H9 (cell line): ENCODE results near the gene OPN1SW. TPM values are rescaled to one million over a fixed set of nuclear protein-coding genes. Genes with fewer than 3 reads are reported as not detected.

Experiments
- DNase-seq: peaks from one replicate; pipeline ENCODE4 v3.0.0-alpha.2; 2017
- H2AFZ ChIP-seq: one replicate; pipeline ENCODE4 v1.6.1; 2013; ENCODE audit warnings: mild to moderate bottlenecking, low read length, control low read depth, moderate library complexity
- H2AK5ac ChIP-seq: 2 replicates; pipeline ENCODE4 v1.6.1; 2013; ENCODE audit warnings: low read length, control low read depth, mixed read lengths; ENCODE audit not compliant: insufficient read length
- H2BK120ac ChIP-seq: one replicate; pipeline ENCODE4 v1.6.1; 2013; ENCODE audit warnings: low read depth, mild to moderate bottlenecking, low read length, control low read depth, inconsistent platforms; ENCODE audit not compliant: poor library complexity, severe bottlenecking
- H2BK12ac ChIP-seq: 2 replicates; pipeline ENCODE4 v1.6.1; 2013; ENCODE audit warnings: low read length, control low read depth, mixed read lengths, low read depth; ENCODE audit not compliant: insufficient read length
- H2BK15ac ChIP-seq: 2 replicates; pipeline ENCODE4 v1.6.1; 2013; ENCODE audit warnings: low read depth, low read length, control low read depth
- H2BK20ac ChIP-seq: one replicate; pipeline ENCODE4 v1.6.1; 2013; ENCODE audit warnings: low read depth, mild to moderate bottlenecking, low read length, control low read depth, inconsistent platforms; ENCODE audit not compliant: poor library complexity, severe bottlenecking
- H2BK5ac ChIP-seq: 2 replicates; pipeline ENCODE4 v1.6.1; 2013; ENCODE audit warnings: low read length, control low read depth, mixed read lengths; ENCODE audit not compliant: insufficient read length
- H3K14ac ChIP-seq: 2 replicates; pipeline ENCODE4 v1.6.1; 2013; ENCODE audit warnings: low read length, control low read depth; ENCODE audit not compliant: insufficient read depth
- H3K18ac ChIP-seq: 2 replicates; pipeline ENCODE4 v1.6.1; 2013; ENCODE audit warnings: low read depth, mild to moderate bottlenecking, mixed read lengths, low read length, control low read depth; ENCODE audit not compliant: insufficient read length
- H3K23ac ChIP-seq: 2 replicates; pipeline ENCODE4 v1.6.1; 2013; ENCODE audit warnings: low read length, control low read depth, mixed read lengths, low read depth; ENCODE audit not compliant: insufficient read length
- H3K23me2 ChIP-seq: 2 replicates; pipeline ENCODE4 v1.6.1; 2013; ENCODE audit warnings: low read depth, mild to moderate bottlenecking, mixed read lengths, low read length, control low read depth; ENCODE audit not compliant: insufficient read length, poor library complexity, severe bottlenecking
- H3K27ac ChIP-seq: 2 replicates; pipeline ENCODE4 v1.5.1; 2013; ENCODE audit warnings: low read length, control low read depth, mixed read lengths, low read depth; ENCODE audit not compliant: insufficient read length
- H3K27me3 ChIP-seq: 2 replicates; pipeline ENCODE4 v1.6.1; 2013; ENCODE audit warnings: low read length, control low read depth, inconsistent platforms; ENCODE audit not compliant: insufficient read depth
- H3K4ac ChIP-seq: 2 replicates; pipeline ENCODE4 v1.6.1; 2013; ENCODE audit warnings: low read depth, mild to moderate bottlenecking, control low read depth, inconsistent platforms, low read length, moderate library complexity
- H3K4me1 ChIP-seq: 2 replicates; pipeline ENCODE4 v1.6.1; 2013; ENCODE audit warnings: low read length, control low read depth, inconsistent platforms; ENCODE audit not compliant: insufficient read depth
- H3K4me2 ChIP-seq: 2 replicates; pipeline ENCODE4 v1.6.1; 2013; ENCODE audit warnings: low read length, control low read depth, mixed read lengths; ENCODE audit not compliant: insufficient read length, insufficient read depth
- H3K56ac ChIP-seq: 2 replicates; pipeline ENCODE4 v1.6.1; 2013; ENCODE audit warnings: low read depth, mild to moderate bottlenecking, mixed read lengths, low read length, control low read depth; ENCODE audit not compliant: insufficient read length
- H3K79me1 ChIP-seq: 2 replicates; pipeline ENCODE4 v1.6.1; 2013; ENCODE audit warnings: low read depth, mild to moderate bottlenecking, moderate library complexity, low read length, control low read depth, inconsistent platforms; ENCODE audit not compliant: insufficient read depth, poor library complexity, severe bottlenecking
- H3K79me2 ChIP-seq: 2 replicates; pipeline ENCODE4 v1.6.1; 2013; ENCODE audit warnings: low read length, control low read depth, inconsistent platforms; ENCODE audit not compliant: insufficient read depth
- H3K9ac ChIP-seq: 2 replicates; pipeline ENCODE4 v1.6.1; 2013; ENCODE audit warnings: low read length, control low read depth, mixed read lengths; ENCODE audit not compliant: insufficient read length; ENCODE audit errors: extremely low read depth
- H3K9me3 ChIP-seq: one replicate; pipeline ENCODE4 v1.6.1; 2013; ENCODE audit warnings: low read depth, low read length, inconsistent platforms; ENCODE audit not compliant: control insufficient read depth
- H3T11ph ChIP-seq: one replicate; pipeline ENCODE4 v1.6.1; 2013; ENCODE audit warnings: mild to moderate bottlenecking, low read length, control low read depth, inconsistent platforms
- H4K20me1 ChIP-seq: one replicate; pipeline ENCODE4 v1.6.1; 2013; ENCODE audit not compliant: control insufficient read depth, insufficient read length, insufficient read depth
- H4K5ac ChIP-seq: 2 replicates; pipeline ENCODE4 v1.6.1; 2013; ENCODE audit warnings: low read depth, mild to moderate bottlenecking, mixed read lengths, low read length, control low read depth; ENCODE audit not compliant: insufficient read length
- H4K8ac ChIP-seq: replicated peaks from 2 replicates; pipeline ENCODE4 v1.6.1; 2013; ENCODE audit warnings: low read length, control low read depth, mixed read lengths, low read depth; ENCODE audit not compliant: insufficient read length
- H4K91ac ChIP-seq: 2 replicates; pipeline ENCODE4 v1.6.1; 2013; ENCODE audit warnings: low read depth, mild to moderate bottlenecking, moderate library complexity, mixed read lengths, low read length, control low read depth; ENCODE audit not compliant: insufficient read length
- H3K27ac Mint-ChIP-seq, 3 experiments: 2 replicates in 2 of 3; 3 replicates in 1 of 3; pipeline ENCODE4 v1.8.0; 2020 to 2021; ENCODE audit warnings: mixed read lengths in 3 of 3, mild to moderate bottlenecking in 1 of 3, moderate library complexity in 1 of 3
- H3K27me3 Mint-ChIP-seq: 2 replicates; pipeline ENCODE4 v1.8.0; 2021; ENCODE audit warnings: low read depth, mild to moderate bottlenecking, moderate library complexity, mixed read lengths
- H3K36me3 Mint-ChIP-seq, 3 experiments: 2 replicates in 2 of 3; 3 replicates in 1 of 3; pipeline ENCODE4 v1.8.0; 2020 to 2021; ENCODE audit warnings: low read depth in 3 of 3, mixed read lengths in 3 of 3; ENCODE audit not compliant: insufficient read depth in 1 of 3
- H3K4me1 Mint-ChIP-seq, 2 experiments: 2 replicates each; pipeline ENCODE4 v1.8.0; 2020; ENCODE audit warnings: mixed read lengths in 2 of 2
- H3K4me3 Mint-ChIP-seq, 2 experiments: 2 replicates in 1 of 2; 3 replicates in 1 of 2; pipeline ENCODE4 v1.8.0; 2020 to 2021; ENCODE audit warnings: mild to moderate bottlenecking in 2 of 2, mixed read lengths in 2 of 2, moderate library complexity in 1 of 2
- H3K9me3 Mint-ChIP-seq, 2 experiments: 2 replicates in 1 of 2; 3 replicates in 1 of 2; pipeline ENCODE4 v1.8.0; 2020; ENCODE audit warnings: mild to moderate bottlenecking in 2 of 2, mixed read lengths in 2 of 2, moderate library complexity in 1 of 2
- WGBS: extraction: QIAGEN DNeasy Blood & Tissue Kit; methylation state at CpG from one replicate; pipeline ENCODE4 v1.1.7; 2013; ENCODE audit warnings: missing lambda C conversion rate, low lambda C conversion rate, mixed read lengths; ENCODE audit not compliant: insufficient read length; ENCODE audit errors: extremely low coverage; 5-methylcytosine and 5-hydroxymethylcytosine counted together
- total RNA-seq: library from RNA; stranded (reverse); gene quantifications from 2 replicates; pipeline ENCODE4 v1.2.1, GENCODE V29; 2021
- TF ChIP-seq, protein P1 (sequence below): fragments of 200-600 bp; sonication (generic); conservative IDR thresholded peaks from 3 replicates; pipeline ENCODE4 v1.8.0; 2021; ENCODE audit warnings: antibody characterized with exemption, mild to moderate bottlenecking

The OPN1SW gene
- total RNA-seq, 1 experiment from 2014 or later = not detected

DNA sequence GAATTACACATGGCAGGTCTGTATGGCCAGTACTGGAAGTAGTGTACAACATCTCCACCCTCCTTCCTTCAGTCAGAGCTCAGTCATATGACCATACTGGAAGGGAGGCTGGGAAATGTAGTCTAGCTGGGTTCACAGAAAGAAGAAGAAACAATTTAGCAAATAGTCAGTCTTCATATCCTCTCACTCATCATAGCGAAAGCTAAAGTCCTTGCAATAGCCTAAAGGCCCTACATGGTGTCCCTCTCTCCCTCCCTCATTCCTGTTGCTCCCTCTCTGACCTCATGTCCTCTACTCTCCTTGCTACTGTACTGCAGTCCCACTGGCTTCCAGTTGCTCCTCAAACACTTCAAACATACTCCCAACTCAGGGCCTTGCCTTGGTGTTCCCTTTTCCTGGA is 40.7 kb downstream of the OPN1SW start:
- TF ChIP-seq, protein P1, sequence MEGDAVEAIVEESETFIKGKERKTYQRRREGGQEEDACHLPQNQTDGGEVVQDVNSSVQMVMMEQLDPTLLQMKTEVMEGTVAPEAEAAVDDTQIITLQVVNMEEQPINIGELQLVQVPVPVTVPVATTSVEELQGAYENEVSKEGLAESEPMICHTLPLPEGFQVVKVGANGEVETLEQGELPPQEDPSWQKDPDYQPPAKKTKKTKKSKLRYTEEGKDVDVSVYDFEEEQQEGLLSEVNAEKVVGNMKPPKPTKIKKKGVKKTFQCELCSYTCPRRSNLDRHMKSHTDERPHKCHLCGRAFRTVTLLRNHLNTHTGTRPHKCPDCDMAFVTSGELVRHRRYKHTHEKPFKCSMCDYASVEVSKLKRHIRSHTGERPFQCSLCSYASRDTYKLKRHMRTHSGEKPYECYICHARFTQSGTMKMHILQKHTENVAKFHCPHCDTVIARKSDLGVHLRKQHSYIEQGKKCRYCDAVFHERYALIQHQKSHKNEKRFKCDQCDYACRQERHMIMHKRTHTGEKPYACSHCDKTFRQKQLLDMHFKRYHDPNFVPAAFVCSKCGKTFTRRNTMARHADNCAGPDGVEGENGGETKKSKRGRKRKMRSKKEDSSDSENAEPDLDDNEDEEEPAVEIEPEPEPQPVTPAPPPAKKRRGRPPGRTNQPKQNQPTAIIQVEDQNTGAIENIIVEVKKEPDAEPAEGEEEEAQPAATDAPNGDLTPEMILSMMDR = no peak
- Histone ChIP-seq H2AFZ (no peak overlapping the region), H2BK15ac (no peak overlapping the region), H2BK5ac (no peak overlapping the region), H3K27me3 (no peaks in the 10 kb centered on the region), H2BK120ac (no peak overlapping the region), H3K9ac (no peak overlapping the region), H3K27ac (no peak overlapping the region), H4K5ac (no peak overlapping the region), H3K4me2 (no peak overlapping the region), H3K14ac (no peak overlapping the region), H3K79me2 (peaks cover 4% of the 10 kb centered on the region; the same call in 1 of the 2 replicates), H3K9me3 (no peaks in the 10 kb centered on the region), H2AK5ac (no peak overlapping the region), H3K23me2 (peaks cover 5% of the 10 kb centered on the region), H4K8ac (no peak overlapping the region), H3K56ac (no peak overlapping the region), H3K4me1 (no peaks in the 10 kb centered on the region), H3K18ac (no peak overlapping the region), H3K23ac (no peak overlapping the region), H4K20me1 (no peaks in the 10 kb centered on the region), H3T11ph (no peak overlapping the region), H2BK20ac (no peak overlapping the region), H4K91ac (no peak overlapping the region), H3K4ac (no peak overlapping the region), H3K79me1 (no peaks in the 10 kb centered on the region), H2BK12ac (no peak overlapping the region)
- no CpG with 5 or more reads among the region's 1 CpG for WGBS
- peaks cover 7% of the 10 kb centered on the region for H3K27me3 Mint-ChIP-seq
- peaks cover 9% of the 10 kb centered on the region in 2 experiments for H3K4me1 Mint-ChIP-seq
- no peaks in the 10 kb centered on the region for H3K9me3 Mint-ChIP-seq
- no peaks in the 10 kb centered on the region for H3K36me3 Mint-ChIP-seq
- no peak for DNase-seq
- H3K4me3 Mint-ChIP-seq = no peak overlapping the region
- no peak overlapping the region; a peak in 1 of 7 replicates for H3K27ac Mint-ChIP-seq
